ENCODE data around the gene OR2V2.

The OR2V2 gene

GRCh38 chr5:181207214-181207959 lies 60.0 kb downstream of the OR2V2 start:
- peak; percentile 94 for DNase-seq (ENCODE audit: low read depth)

GRCh38 chr5:181207960-181208253 lies 60.5 kb downstream of the OR2V2 start:
- DNase-seq (ENCODE audit: low read depth): no peak

All from ELR (cell line).